GM21367 (cell line): ENCODE data around the gene MAP3K6.

Source experiments
- ATAC-seq: cut with Tn5 transposase; IDR thresholded peaks from one replicate; pipeline ENCODE4 v1.9.1; 2021; ENCODE audit not compliant: unreplicated experiment

MAP3K6 gene

DNA sequence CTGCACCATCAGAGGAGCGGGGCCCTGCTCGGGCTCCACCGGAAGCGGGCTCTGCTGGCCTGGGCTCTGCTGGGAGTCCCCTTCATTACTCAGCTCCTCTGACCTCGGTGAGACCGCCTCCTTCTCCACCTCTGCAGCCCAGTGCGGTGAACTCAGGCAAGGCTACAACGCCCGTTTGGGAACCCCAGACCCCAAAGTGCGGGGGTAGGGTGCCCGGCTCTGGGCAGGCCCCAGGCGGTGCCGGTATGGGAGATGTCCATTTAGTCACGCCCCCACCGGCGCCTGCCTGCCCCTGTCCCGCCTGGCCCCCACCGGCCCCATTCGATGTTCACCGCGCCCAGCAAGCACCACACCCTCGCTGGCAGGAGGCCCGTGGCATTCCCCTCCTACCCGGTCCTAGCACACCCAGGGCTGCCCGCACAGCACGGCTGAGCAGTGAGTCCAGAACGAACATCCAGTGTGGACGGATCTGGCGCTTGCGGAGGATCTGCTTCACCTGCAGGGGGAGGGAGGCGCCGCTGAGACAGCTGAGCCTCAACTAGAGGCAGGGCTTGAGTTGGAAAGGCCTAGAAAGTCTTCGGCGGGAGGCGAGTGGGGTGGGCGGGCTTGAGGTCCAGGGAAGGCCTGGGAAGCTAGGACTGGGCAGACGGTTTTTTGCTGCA, 10.0 kb downstream of the MAP3K6 start:
- ATAC-seq: no peak

DNA sequence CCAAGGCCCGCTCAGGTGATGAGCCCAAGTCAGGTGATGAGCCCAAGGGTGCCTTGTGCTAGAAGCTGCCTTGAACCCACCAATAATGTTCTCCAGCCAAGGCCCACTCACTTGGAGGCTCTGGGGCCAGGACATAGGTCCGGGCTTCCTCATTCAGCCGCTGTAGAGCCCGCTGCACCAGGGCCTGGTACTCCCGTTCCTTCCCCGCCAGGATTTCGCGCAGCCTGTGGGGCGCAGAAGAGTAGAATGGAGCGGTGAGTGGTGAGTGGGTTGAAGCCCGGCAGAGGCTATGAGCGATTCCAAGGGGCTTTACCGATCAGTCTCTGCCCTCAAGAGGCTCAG, 10.5 kb downstream of the MAP3K6 start:
- no peak for ATAC-seq

DNA sequence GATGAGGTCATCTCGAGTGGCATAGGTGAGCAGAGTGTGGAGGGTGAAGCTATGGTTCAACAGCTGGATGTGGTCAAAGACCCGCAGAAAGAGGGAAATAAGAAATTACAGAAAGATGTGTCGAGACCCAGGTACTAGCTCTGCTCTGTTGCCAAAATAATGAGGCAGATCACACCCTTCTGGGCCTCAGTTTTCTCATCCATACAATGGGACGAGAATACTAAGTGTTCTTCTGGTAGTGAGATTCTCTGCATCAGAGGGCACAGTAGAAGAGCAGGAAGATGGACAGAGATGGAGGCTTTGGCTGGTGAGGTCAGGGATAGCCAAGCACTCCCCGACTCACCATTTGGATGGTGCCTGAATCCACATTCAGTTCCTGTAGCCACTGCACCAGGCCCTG, 11.1 kb downstream of the MAP3K6 start:
- no peak for ATAC-seq

DNA sequence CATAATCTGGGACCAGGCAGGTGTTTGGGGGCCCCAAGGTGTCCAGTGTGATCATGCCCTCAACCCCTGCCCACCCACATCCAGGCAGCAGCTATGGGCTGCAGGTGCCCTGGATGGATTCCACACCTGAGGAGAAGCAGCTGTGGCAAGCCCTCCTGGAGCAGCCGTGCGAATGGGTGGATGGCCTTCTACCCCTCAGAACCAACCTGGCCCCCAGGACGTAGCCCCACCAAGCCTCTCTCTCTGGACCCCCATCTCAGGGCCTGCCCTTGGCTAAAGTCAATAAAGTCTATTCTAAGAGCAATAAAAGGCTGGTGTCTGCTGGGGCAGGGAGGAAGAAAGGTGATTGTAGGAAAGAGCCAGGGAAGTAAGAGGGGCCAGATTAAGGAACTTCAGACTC, 13.1 kb downstream of the MAP3K6 start:
- ATAC-seq: no peak

DNA sequence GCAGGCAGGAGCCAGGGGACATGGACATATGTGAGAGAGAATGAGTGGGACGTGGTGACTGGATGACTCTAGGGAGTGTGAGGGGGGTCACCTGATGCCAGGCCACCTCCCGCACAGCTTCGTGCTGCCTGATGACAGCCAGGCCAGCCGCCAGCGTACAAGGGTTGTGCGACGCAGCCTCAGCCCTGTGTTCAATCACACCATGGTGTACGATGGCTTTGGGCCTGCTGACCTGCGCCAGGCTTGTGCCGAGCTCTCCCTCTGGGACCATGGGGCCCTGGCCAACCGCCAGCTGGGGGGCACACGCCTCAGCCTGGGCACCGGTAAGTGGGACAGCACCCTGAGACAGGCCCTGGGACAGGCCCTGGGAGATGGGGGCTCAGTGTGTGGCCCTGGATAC, 13.6 kb downstream of the MAP3K6 start:
- ATAC-seq: no peak

DNA sequence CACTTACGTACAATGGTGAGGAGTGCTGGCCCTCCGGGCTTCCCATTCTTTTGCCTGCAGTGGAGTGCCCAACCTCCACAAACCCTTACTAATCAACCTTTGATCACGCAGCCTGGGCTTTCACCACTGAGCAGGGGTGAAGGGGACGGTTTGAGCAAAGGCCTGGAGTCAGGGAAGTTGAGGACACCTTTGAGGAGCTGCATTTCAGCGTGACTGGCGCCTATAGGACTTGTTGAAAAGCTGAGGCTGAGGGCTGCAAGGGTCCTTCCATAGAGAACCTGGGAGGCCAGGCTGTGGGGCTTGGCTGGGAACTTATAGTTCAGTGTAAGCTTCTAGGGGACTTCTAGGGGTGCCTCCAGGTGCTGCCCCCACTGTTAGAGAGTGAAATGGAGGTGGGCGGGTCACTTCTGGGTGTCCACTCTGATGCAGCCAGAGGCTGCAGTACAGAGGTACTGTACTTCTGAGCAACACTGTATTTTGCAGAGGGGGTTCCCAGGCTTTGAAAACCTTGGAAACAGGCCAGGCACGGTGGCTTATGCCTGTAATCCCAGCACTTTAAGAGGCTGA, 15.1 kb downstream of the MAP3K6 start:
- ATAC-seq: no peak

DNA sequence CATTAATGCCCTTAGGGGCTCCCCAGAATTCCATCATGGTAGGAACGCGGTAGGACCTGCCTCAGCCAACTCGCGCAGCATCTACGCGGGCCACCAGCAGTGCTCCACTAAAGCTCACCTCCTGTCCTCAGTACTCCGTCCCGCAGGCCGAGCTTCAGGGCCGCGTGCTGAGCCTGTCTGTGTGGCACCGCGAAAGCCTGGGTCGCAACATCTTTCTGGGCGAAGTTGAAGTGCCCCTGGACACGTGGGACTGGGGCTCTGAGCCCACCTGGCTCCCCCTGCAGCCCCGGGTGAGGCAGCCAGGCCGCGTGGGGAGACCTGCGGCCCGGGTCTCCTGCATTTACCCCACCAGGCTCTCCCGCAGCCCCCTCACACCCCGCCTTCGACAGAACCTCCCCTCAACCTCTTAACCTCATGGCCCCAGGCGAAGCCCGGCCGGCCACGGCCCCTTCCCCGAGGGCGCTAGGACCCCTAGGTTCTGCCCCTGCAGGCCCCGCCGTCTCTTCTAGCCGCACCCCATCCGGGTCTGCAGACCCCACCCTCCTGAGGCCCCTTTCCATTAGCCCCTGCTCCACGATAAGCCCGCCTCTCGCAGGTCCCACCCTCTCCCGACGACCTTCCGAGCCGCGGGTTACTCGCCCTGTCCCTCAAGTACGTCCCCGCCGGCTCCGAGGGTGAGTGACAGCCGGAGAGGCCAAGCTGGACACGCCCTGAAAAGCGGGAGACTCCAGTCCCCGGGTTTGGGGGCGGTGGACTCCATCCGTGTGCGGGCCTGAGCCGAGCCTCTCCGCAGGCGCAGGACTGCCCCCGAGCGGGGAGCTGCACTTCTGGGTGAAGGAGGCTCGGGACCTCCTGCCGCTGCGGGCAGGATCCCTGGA, 15.9 kb downstream of the MAP3K6 start:
- ATAC-seq: no peak

DNA sequence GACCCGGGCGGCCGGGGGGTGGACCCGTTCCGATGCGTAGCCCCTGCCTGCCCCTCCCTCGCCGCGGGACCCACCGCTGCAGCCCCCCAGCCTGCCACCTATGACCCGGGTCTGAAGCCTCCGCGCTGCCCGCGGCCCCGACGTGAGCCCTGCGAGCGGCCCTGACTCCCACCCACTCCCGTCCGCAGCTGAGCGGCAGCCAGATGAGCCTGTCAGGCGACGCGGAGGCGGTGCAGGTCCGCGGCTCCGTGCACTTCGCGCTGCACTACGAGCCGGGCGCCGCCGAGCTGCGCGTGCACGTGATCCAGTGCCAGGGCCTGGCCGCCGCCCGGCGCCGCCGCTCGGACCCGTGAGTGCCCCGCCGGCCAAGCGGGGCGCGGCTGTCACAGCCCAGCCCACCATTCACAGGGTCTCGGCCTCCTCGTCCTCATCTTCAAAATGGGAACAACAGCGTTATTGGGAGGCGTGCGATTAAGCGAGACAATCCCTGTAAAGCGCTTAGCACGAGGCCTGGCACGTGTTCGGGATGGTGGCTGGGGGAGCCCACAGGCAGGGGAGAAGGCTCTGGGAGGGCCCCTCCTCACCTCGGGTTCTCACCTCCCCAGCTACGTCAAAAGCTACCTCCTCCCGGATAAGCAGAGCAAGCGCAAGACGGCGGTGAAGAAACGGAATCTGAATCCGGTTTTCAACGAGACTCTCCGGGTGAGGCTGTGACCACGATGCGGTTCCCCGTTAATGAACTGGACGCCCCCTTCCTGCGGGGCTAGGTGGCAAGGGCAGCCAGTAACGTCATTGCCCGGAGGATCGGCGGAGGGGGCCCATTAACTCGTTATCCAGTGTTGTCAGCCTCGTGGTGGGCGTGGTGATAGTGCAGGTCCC, 16.7 kb downstream of the MAP3K6 start:
- no peak for ATAC-seq

DNA sequence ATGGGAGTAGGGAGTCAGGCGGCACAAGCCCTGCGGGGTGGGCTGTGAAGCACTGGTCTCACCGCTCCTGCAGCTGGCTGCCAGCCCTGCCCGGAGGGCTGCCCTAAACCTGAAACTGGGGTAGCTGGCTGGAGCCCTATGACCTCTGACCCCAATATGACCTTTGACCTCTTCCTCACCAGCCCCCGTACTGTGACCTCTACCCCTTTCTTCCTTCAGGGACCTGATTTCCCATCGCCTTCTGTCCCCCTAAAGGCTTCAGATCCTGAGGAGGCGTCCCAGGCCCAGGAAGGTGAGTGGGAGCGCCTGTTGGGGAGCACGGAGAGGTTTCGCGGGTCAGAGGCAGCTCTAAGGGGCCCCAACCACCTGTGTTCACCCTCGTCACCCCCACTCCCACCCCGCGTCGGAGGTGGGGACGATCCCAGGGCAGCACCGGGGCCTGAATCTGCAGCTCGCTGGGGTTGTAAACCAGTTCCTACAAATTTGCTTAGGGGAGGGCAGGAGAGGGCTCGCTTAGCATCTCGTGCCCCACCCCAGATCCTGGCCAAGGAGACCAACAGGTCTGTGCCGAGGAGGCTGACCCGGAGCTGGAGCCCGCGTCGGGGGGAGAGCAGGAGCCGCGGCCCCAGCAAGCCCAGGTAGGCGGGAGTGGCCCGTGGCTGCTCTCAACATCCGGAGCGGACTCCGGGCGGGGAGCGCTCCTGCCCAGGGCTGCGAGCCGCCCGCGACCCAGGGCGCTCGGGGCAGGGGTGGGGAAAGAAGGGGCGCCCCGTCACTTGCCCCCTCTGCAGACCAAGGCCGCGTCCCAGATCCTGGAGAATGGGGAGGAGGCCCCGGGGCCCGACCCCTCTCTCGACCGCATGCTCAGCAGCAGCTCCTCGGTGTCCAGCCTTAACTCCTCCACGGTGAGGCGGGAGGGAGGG, 17.6 kb downstream of the MAP3K6 start:
- no peak for ATAC-seq

DNA sequence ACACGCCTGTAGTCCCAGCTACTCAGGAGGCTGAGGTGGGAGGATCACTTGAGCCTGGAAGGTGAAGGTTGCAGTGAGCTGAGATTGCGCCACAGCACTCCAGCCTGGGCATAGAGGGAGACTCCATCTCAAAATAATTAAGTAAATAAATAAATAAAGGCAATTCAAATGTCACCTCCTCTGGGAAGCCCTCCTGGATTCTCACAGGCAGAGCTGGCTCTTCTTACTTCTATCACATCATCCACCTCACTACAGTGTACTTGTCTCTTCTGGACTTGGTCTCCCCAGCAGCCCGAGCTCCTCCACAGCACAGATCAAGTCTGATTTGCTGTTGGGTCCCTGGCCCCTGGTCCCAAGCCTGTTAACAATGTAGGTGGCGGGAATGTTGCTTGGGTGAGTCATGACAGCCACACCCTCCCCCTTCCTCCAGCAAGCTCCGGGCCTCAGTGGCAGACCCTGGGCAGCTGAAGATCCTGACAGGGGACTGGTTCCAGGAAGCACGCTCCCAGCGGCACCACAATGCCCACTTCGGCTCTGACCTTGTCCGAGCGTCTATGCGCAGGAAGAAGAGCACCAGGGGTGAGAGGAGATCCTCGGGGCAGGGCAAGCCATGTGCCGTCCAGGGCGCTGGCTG, 19.7 kb downstream of the MAP3K6 start:
- ATAC-seq: no peak

DNA sequence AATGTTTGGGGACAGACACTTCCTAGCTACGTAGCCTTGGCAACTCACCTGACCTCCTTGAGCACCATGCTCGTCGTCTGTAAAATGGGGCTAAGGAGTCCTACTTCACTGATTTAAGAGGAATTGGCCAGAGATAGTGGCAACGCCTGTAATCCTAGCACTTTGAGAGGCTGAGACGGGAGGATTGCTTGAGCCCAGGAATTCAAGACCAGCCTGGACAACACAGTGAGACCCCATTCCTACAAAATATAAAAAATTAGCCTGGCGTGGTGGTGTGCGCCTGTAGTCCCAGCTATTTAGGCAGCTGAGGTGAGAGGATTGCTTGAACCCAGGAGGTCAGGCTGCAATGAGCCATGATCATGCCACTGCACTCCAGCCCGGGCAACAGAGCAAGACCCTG, 20.4 kb downstream of the MAP3K6 start:
- ATAC-seq: no peak

DNA sequence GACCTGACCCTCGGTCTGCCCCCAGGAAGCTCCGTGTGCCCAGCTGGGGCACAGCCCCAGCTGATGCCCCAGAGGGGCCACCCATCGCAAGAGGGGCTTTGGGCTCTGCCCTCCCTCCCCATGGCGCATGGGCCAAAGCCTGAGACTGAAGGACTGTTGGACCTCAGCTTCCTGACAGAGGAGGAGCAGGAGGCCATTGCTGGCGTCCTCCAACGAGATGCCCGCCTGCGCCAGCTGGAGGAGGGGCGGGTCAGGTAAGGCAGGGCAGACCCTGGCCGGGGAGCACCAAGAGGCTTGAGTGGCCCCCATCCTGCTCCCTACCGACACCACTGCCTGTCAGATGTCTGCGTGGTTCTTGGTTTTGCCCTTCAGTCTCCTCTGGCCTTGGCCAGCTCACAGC, 21.5 kb downstream of the MAP3K6 start:
- ATAC-seq: no peak

DNA sequence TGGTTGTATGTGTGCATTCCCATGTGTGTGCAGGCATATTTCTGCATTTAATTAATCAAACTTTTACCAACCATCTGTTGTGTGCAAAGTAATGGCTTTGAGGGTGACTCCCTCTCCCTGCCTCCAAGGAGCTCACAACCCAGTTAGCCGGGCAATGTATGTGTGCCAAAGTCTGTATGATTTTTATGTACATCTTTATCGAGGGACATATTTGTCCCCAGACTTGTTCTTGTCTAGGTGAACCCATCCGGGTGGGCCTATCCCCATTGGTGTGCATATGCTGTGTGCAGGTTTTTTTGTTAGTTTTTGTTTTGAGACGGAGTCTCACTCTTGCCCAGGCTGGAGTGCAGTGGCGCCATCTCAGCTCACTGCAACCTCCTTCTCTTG, 23.1 kb downstream of the MAP3K6 start:
- no peak for ATAC-seq

DNA sequence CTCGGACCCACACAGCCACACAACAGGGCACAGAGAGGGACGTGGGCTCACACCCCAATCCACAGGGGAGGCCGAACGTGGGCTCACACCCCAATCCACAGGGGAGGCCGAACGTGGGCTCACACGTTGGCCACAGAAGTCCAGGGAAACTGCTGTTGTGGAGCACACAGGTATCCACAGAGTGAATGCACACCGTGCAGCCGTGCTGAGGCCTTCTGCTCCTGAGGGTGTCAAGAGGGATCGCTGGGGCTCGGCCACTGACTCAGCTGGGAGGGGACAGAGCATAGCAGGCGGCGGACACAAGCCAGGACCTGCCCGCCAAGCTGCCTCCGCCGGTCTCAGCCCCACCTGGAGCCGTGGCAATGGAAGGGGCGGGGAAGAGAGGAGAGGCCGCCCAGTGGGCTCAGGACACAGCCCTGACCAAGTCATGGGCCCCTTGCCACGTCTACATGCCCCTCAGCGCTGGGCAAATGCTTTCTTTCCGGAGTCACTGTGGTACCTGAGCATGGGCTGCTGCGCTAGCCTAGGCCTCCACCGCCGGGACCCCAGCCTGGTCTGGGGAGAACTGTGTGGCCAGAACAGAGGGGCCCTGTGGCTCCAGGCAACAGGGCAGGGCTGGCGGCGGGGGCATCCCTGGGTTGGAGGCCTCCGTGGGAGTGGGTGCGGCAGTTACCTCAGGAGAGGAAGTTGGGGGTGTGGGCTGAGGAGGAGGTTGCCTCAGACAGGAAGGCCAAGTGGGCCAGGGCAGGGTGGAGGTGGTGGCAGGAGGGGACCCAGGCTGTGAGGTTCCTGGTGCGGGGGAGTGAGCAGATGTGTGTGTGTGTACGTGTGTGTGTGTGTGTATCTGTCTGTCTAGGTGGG, 23.8 kb downstream of the MAP3K6 start:
- no peak for ATAC-seq

DNA sequence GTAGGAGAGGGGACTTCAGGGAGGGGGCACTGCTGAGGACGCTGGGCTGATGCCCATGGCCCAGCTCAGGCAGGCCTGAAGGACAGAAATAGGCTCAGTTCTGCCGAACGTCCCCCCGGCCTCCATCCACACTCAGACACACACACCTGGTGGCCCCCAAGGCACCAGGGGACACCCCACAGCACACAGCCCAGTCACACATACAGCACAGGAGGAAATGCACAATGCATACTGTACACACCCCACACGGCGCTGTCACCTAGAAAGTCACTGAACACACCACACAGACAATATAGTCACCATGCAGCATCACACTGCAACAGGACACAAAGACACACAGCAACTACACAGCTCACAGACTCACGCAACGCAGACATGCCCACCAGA, 24.4 kb downstream of the MAP3K6 start:
- no peak for ATAC-seq

DNA sequence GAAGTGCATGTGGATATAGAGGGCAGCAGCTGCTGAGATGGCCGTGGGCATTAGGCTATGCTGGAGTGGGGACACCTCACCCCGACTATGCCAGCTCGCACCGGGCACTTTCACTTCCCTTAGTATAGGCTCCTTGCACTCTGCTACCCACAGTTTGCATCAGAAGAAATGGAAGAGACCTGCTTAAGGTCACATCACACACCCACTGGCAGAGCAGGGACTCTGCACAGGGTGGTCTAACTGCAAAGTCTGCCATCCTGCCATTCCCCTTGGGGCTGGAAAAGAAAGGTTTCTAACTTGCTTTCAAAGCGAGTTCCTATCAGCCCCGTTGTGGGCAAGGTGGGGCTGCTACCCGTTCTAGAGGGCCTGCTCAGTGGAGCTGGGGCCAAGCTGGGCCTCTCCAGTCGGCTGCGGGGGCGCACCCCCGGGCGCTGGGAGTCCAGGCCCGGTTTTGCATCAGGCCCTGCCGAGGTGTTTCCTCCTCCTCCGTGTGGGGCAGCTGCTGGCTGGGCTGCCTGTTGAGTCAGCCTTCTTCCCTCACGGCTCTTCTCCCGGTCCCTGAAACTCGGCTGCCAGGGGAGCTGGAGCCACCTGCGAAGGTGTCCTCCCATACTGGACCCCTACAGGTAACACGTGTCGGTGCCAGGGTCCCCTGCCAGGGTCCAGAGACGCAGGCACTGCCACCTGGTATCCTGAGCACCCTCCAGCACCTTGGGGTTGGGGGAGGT, 25.1 kb downstream of the MAP3K6 start, which contains the start of gene SYTL1:
Gene SYTL1, plus strand, starts transcription at position 498 of the 728 bp plus-strand sequence. CDS start 3,313 bp downstream, outside the sequence.
- ATAC-seq: peak; percentile 42

DNA sequence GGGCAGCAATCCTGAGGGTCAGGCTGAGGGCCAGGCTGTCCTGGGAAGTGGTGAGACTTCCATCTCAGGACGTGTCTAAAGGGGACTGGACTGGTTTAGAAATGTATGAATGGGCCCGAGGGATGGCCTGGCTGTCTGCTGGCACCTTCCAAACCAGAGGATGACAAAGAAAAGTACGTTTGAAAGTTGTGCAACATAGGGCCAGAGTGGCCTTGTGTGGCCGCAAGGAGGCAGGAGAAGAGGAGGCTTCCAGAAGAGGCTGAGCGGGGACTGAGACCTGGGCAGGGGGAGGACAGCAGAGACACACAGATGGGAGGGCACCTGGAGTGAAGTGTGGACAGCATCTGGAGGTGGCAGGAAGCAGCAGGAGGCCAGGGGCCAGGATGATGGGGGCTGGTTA, 27.5 kb downstream of the MAP3K6 start:
- no peak for ATAC-seq

DNA sequence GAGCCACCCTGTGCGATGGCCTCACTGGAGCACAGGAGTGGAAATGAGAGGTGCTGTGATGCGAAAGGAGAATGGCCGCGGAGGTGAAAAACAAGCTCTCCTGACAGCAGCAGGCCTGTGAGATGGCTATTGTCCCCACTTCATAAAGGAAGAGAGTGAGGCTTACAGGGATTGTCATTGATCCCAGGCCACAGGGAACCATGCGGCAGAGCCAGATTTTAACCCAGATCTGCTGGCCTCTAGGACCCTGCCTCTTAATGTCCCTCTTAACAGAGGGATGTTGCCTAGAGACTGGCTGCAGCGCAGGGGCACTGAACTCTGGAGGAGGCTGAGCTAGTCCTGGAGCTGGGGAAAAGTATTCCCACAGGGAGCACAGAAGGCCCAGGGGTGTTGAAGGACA, 28.0 kb downstream of the MAP3K6 start:
- ATAC-seq: no peak
